Gastroesophageal sphincter (tissue), 3 donors: ENCODE results near the gene EPHA4.

Experiments
- CTCF ChIP-seq, 4 experiments: fragments of 200-600 bp in 2 of 4; fragments of 450-650 bp in 2 of 4; sonication (generic) in 1 of 4; IDR thresholded peaks; one replicate each; pipeline ENCODE4 v1.5.1; 2017 to 2019; ENCODE audit warnings: antibody characterized with exemption in 4 of 4, mild to moderate bottlenecking in 2 of 4, moderate library complexity in 2 of 4
- EP300 ChIP-seq: sonication (generic); formaldehyde crosslinking; IDR thresholded peaks from one replicate; pipeline ENCODE4 v1.6.1; 2017; ENCODE audit warnings: antibody characterized with exemption, mild to moderate bottlenecking
- POLR2A ChIP-seq, 2 donors: fragments of 450-650 bp; IDR thresholded peaks; one replicate each; pipeline ENCODE4 v1.6.1; 2017; ENCODE audit warnings: antibody characterized with exemption in 2 of 2, mild to moderate bottlenecking in 2 of 2, moderate library complexity in 1 of 2

DNA sequence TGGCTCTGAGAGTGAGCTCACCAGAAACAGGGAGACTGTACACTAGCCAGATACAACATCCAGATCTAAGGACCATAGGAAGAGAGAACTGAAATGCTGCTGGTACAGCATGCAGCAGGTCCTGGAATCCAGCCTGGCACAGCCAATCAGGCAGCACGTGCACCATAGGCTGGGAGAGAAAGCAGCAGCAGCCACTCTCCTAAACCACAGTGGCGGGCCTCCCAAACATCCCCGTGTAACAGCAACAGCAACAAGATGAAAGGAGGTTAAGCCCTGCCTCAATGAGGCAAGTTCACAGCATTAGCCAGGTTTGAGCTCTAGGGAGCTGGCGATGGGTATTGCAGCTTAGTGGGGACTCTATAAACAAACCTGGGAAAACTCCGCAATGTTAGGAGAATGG, 192.0 kb downstream of the EPHA4 start:
- no peak for TF ChIP-seq CTCF (IDR thresholded peaks at IDR 0.05)
- TF ChIP-seq POLR2A (IDR thresholded peaks at IDR 0.05): no peak
- TF ChIP-seq EP300: no peak
